D721Med (cell line): ENCODE results near the gene GASK1A.

ENCODE experiments used
- DNase-seq: peaks from one replicate; pipeline ENCODE4 v3.0.0; 2011; ENCODE audit warnings: low spot score; ENCODE audit not compliant: insufficient read length
- FAIRE-seq: peaks from 2 replicates; lab custom pipeline; 2011; peaks lifted over from hg19 to GRCh38; lab: Jason Lieb, UNC
- TF ChIP-seq, protein P1 (sequence below): IDR thresholded peaks from 2 replicates; pipeline ENCODE4 v1.5.1; 2012; ENCODE audit warnings: mild to moderate bottlenecking, control low read depth; ENCODE audit not compliant: insufficient read depth; ENCODE audit errors: missing control alignments

The GASK1A gene

GRCh38 chr3:42979044-42979972 lies at the start of gene GASK1A:
TSS of gene GASK1A (plus strand) at chr3:42979311. CDS start at chr3:42979643, 332 bp downstream.
- FAIRE-seq: no peak
- no peak for DNase-seq
- TF ChIP-seq, protein P1, sequence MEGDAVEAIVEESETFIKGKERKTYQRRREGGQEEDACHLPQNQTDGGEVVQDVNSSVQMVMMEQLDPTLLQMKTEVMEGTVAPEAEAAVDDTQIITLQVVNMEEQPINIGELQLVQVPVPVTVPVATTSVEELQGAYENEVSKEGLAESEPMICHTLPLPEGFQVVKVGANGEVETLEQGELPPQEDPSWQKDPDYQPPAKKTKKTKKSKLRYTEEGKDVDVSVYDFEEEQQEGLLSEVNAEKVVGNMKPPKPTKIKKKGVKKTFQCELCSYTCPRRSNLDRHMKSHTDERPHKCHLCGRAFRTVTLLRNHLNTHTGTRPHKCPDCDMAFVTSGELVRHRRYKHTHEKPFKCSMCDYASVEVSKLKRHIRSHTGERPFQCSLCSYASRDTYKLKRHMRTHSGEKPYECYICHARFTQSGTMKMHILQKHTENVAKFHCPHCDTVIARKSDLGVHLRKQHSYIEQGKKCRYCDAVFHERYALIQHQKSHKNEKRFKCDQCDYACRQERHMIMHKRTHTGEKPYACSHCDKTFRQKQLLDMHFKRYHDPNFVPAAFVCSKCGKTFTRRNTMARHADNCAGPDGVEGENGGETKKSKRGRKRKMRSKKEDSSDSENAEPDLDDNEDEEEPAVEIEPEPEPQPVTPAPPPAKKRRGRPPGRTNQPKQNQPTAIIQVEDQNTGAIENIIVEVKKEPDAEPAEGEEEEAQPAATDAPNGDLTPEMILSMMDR: no peak

- no peak for DNase-seq
- TF ChIP-seq, protein P1: no peak
- FAIRE-seq: no peak
Observed at GRCh38 chr3:42934111-42934510, 45.0 kb upstream of the GASK1A start.

DNA sequence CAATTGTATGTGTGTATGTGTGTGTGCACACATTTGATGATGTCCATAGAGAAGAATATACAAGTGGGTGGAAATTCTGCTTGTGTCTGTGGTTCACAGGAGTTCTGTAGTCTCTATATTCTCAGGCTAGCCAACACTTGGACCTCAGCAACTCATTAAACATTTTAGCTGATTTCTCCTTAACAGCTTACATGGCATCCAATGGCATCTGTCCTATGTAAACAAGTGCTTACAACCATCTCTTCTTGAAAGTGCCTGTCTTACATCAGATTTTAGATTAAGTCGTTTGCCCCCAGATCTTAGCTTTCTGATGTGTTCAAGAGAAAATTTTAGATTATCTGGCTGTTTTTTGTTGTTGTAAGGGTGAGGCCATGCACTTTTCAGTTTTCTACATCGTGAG lies 44.2 kb upstream of the GASK1A start:
- TF ChIP-seq, protein P1: no peak
- FAIRE-seq (no peak), DNase-seq (no peak)

DNA sequence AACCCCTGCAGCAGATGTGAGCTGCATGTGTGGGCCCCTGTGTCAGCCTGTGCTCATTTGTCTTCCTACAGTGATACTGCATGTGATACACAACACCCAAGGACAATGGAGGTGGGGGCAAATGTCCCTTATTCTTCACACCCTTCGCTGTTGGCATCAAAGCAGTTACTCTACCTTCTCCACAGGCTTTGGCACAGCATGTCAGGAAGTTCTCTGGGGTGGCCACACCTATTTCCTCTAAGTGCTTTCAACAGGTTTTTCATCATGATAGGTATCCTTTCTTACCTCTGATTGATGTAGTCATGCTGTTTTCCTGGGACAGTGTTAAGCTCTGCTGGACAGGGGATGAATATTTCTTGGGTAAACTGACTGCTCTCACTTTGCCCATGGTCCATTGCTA lies 43.6 kb upstream of the GASK1A start:
- FAIRE-seq: no peak
- TF ChIP-seq, protein P1: no peak
- DNase-seq: no peak

DNA sequence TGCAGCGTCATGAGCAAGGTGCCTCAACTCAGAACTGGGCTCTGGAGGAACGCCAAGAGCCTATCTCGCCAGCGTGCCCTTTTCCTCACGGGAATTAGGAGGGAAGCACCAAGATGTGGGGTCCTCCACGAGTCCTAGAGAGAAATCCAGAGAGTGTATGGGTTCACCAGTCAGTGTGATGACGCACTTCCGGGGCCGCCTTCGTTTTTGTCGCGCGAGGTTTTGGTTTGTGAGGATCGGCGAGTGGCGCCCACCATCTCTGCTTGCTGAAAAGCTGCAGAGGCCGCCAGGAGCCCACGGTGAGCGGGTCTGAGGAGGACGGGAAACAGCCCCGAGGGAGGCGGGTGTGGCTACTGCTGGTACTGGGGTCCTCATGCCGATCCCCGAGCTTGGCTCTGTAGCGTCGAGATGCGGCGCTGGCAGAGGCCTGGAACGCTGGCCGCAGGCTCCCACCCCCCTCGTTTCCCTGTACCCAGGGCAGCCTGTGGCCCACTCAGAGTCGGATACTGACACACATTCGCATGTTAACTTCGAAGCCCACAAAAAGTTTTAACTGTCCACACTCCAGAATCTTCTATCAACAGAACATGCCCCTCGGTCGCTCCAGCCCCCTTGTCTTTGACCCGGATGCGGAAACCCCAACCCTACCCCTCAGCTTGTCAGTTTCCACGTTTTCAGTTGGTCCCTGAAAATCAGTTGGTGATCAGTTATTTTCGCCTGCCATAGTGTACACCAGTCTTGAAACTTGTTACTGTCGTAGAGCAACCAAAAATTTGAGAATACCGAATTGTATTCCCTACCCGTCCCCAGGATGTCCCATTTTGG lies 42.7 kb upstream of the GASK1A start:
- DNase-seq (no peak), FAIRE-seq (no peak)
- TF ChIP-seq, protein P1: no peak

GRCh38 chr3:42937334-42937733 lies 41.8 kb upstream of the GASK1A start:
- no peak for DNase-seq
- TF ChIP-seq, protein P1: no peak
- peak; percentile 29 for FAIRE-seq
